NT2/D1 (cell line): ENCODE data around the gene CCDC57.

ENCODE experiments used
- YY1 ChIP-seq: IDR thresholded peaks from 2 replicates; pipeline ENCODE4 v1.6.1; 2011; ENCODE audit not compliant: insufficient read length, insufficient read depth
- ZNF274 ChIP-seq: IDR thresholded peaks from 2 replicates; pipeline ENCODE4 v1.6.1; 2011; ENCODE audit warnings: mild to moderate bottlenecking, low read depth, low read length

- TF ChIP-seq YY1 (no peak), ZNF274 (no peak)
These were observed 25.1 kb downstream of the CCDC57 start for GRCh38 chr17:82187500-82187899.
